OCI-LY3 (cell line): Measurements from ENCODE around the gene MAPK12.

Experiments
- CTCF ChIP-seq: fragments of 200-600, 300-600 bp; sonication (generic); IDR thresholded peaks from 2 replicates; pipeline ENCODE4 v1.5.1; 2014; ENCODE audit warnings: antibody characterized with exemption, low read length, low read depth
- EZH2phosphoT487 ChIP-seq: fragments of 200-600 bp; shearing (Covaris generic); IDR thresholded peaks from 2 replicates; pipeline ENCODE4 v1.6.1; 2018; ENCODE audit warnings: antibody characterized with exemption, mixed run types, low read depth

GRCh38 chr22:50276143-50276542 lies 14.7 kb upstream of the MAPK12 start:
- TF ChIP-seq CTCF (peak; percentile 99), EZH2phosphoT487 (no peak)
